Measurements from ENCODE around the gene CLCN6. TPM values are rescaled to one million over a fixed set of nuclear protein-coding genes. Genes with fewer than 3 reads are reported as not detected.

Gene CLCN6
- total and polyA plus RNA-seq, 2 of the 8 experiments (the other 6 are each of a cell fraction or from before 2014, with no cell fraction given) = 15.7 to 26.0 TPM

DNA sequence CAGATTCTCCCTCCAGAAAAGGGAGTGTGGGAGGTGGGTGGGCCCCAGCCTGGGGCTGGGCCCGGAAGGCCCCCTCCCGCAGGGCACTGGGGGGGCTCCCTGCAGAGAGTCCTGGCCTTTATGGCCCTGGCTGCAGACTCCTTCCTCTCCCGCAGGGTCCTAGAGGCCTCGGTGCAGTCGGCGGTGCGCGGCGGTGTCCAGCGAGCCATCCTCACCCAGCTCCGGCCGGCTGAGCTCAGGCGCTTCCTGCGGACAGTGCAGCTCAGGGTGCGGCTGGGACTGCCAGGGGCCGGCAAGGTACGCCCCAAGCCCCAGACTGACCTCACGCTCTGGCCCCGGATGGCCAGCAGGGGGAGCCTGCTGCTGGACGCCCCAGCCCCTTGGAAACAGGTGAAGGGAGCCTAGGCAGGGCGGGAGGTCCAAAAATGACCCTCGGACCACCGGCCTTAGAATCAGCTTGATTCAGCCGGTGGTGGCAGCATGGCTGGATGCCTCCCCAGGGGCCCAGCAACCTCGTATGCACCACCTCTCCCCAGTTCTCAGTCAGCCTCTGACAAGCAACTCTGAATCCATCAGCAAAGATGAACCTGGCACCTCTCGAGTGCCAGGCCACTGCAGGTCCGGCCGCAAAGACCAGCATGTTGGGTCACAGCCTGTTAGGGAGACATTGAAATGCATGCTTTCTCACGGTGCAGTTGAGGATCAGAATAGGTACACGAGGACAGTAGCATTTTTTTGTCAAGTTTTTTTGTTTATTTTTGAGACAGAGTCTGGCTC is 20.8 kb upstream of the CLCN6 start (continued):
- TF ChIP-seq, protein P1, sequence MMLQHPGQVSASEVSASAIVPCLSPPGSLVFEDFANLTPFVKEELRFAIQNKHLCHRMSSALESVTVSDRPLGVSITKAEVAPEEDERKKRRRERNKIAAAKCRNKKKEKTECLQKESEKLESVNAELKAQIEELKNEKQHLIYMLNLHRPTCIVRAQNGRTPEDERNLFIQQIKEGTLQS (IDR thresholded peaks at IDR 0.05; ENCODE audit: insufficient read depth, low read depth, low read length) = no peak
- TF ChIP-seq CTBP2 (IDR thresholded peaks at IDR 0.05; ENCODE audit: borderline replicate concordance, insufficient read depth, insufficient read length, low read length) (no peak), GABPA (IDR thresholded peaks at IDR 0.05; ENCODE audit: borderline replicate concordance, insufficient read depth, low read length) (peak; percentile 58; the same call in 1 of the 2 replicates), TCF12 (IDR thresholded peaks at IDR 0.05; ENCODE audit: low read depth, low read length) (0 out of 2 replicates have a peak, but pooled peaks have one; percentile 37), TBP (IDR thresholded peaks at IDR 0.05; ENCODE audit: low read depth, low read length) (peak; percentile 52; the same call in 1 of the 2 replicates), TAF1 (IDR thresholded peaks at IDR 0.05; ENCODE audit: low read depth, low read length) (peak; percentile 49; the same call in 1 of the 2 replicates), ZNF274 (IDR thresholded peaks at IDR 0.05; ENCODE audit: borderline replicate concordance, extremely low read depth, low read length) (no peak), RNF2 (IDR thresholded peaks at IDR 0.05; ENCODE audit: borderline replicate concordance, low read depth, low read length, missing control alignments, poor library complexity, severe bottlenecking) (no peak), NANOG (IDR thresholded peaks at IDR 0.05; ENCODE audit: insufficient read depth, low read depth, low read length, poor library complexity, severe bottlenecking) (peak; percentile 14), HDAC2 (IDR thresholded peaks at IDR 0.05; ENCODE audit: borderline replicate concordance in 1 of 2, low read depth in 2 of 2, low read length in 2 of 2) (peak in 1 of 2 experiments; percentile 66; a peak in 1 of 4 replicates), SIX5 (IDR thresholded peaks at IDR 0.05; ENCODE audit: low read depth, low read length) (no peak), POU5F1 (IDR thresholded peaks at IDR 0.05; ENCODE audit: low read depth, low read length) (no peak), TEAD4 (IDR thresholded peaks at IDR 0.05; ENCODE audit: low read depth, low read length) (peak; percentile 46; the same call in 1 of the 2 replicates), RFX5 (IDR thresholded peaks at IDR 0.05; ENCODE audit: borderline replicate concordance, low read depth, low read length) (no peak), GTF2F1 (IDR thresholded peaks at IDR 0.05; ENCODE audit: borderline replicate concordance, low read depth, low read length) (no peak), CHD1 (IDR thresholded peaks at IDR 0.05; ENCODE audit: low read depth, low read length) (no peak)
- TF ChIP-seq, protein P2, sequence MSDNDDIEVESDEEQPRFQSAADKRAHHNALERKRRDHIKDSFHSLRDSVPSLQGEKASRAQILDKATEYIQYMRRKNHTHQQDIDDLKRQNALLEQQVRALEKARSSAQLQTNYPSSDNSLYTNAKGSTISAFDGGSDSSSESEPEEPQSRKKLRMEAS (IDR thresholded peaks at IDR 0.05) = peak; percentile 41
